Stomach (tissue), 9 donors: Measurements from ENCODE around the gene CFAP97D2. TPM values are rescaled to one million over a fixed set of nuclear protein-coding genes. Genes with fewer than 3 reads are reported as not detected.

Source experiments
- DNase-seq, 2 donors: peaks; one replicate each; pipeline versions ENCODE4 v3.0.0 to v3.0.0-alpha.2; 2013 to 2019
- H3K27ac ChIP-seq, 5 donors: fragments of 200-600 bp in 4 of 5; sonication (generic) in 4 of 5; one replicate each; pipeline ENCODE4 v1.5.1; 2013 to 2019; ENCODE audit warnings: mild to moderate bottlenecking in 1 of 5, moderate library complexity in 1 of 5
- H3K27me3 ChIP-seq, 3 donors: fragments of 200-600 bp; sonication (generic); one replicate each; pipeline ENCODE4 v1.5.1; 2017 to 2019; ENCODE audit warnings: mixed run types in 1 of 3
- H3K36me3 ChIP-seq, 4 donors: fragments of 200-600 bp; sonication (generic); 1 replicate in 3 of 4; 2 replicates in 1 of 4; pipeline ENCODE4 v1.5.1; 2016 to 2019
- H3K4me1 ChIP-seq, 4 donors: fragments of 200-600 bp; sonication (generic); one replicate each; pipeline ENCODE4 v1.5.1; 2016 to 2019
- H3K4me3 ChIP-seq, 4 donors: fragments of 200-600 bp; sonication (generic) in 3 of 4; one replicate each; pipeline ENCODE4 v1.5.1; 2016 to 2019; ENCODE audit warnings: mild to moderate bottlenecking in 1 of 4
- H3K9me3 ChIP-seq, 4 donors: fragments of 200-600 bp; sonication (generic); one replicate each; pipeline ENCODE4 v1.5.1; 2016 to 2019
- CTCF ChIP-seq, 7 experiments: fragments of 450-650 bp in 4 of 7; fragments of 200-600 bp in 3 of 7; sonication (generic) in 3 of 7; IDR thresholded peaks; one replicate each; pipeline ENCODE4 v1.5.1; 2016 to 2019; ENCODE audit warnings: antibody characterized with exemption in 7 of 7, control low read depth in 2 of 7, mild to moderate bottlenecking in 1 of 7
- EP300 ChIP-seq: sonication (generic); formaldehyde crosslinking; IDR thresholded peaks from one replicate; pipeline ENCODE4 v1.6.1; 2017; ENCODE audit warnings: antibody characterized with exemption
- POLR2A ChIP-seq, 4 donors: fragments of 450-650 bp; IDR thresholded peaks; one replicate each; pipeline ENCODE4 v1.6.1; 2016; ENCODE audit warnings: antibody characterized with exemption in 4 of 4, control low read depth in 2 of 4, mild to moderate bottlenecking in 1 of 4, moderate library complexity in 1 of 4
- POLR2AphosphoS5 ChIP-seq, 3 donors: sonication (generic); formaldehyde crosslinking; IDR thresholded peaks; one replicate each; pipeline ENCODE4 v1.6.1; 2016; ENCODE audit warnings: antibody characterized with exemption in 3 of 3
- WGBS, 5 donors: extraction: QIAGEN DNeasy Blood & Tissue Kit in 3 of 5; methylation state at CpG; one replicate each; pipeline versions ENCODE4 v1.1.5 to v1.1.7; 2013 to 2018; 5-methylcytosine and 5-hydroxymethylcytosine counted together
- intact Hi-C: fragments of 100-400 bp; cut with DNase I; formaldehyde crosslinking; loops from one replicate; pipeline ENCODE4 v1.15.1; 2023; ENCODE audit warnings: low total_unique reads
- polyA plus RNA-seq, 3 donors: library from polyadenylated mRNA; stranded (reverse); fragments of 200-250 nt; gene quantifications; one replicate each; pipeline ENCODE4 v1.2.3, GENCODE V29; 2013
- total RNA-seq, 5 donors: library from RNA; depleted of rRNA; stranded (reverse); fragments of >200 nt; gene quantifications; one replicate each; pipeline versions ENCODE4 v1.1.0 to v1.2.3, GENCODE V29; 2014 to 2016
- donor health status: healthy with polysubstance abuse.
- donor health status: Bipolar disorder and iron deficiency.
- donor health status: healthy.

The CFAP97D2 gene
- total and polyA plus RNA-seq, 8 donors: not detected

GRCh38 chr13:114134944-114135610 lies 44.0 kb upstream of the CFAP97D2 start:
- no peaks in the 10 kb centered on the region for H3K9me3 ChIP-seq
- DNase-seq: no peak
- peaks cover 0 to 12% (median 0%) of the 10 kb centered on the region in 3 donors for H3K27me3 ChIP-seq
- no peak for TF ChIP-seq POLR2AphosphoS5 (IDR thresholded peaks at IDR 0.05)
- TF ChIP-seq CTCF (IDR thresholded peaks at IDR 0.05): no peak
- no peak for TF ChIP-seq POLR2A (IDR thresholded peaks at IDR 0.05)
- no peak for TF ChIP-seq EP300
- intact Hi-C loops: no loop called here
- H3K4me1 ChIP-seq: peaks cover 15 to 34% (median 30%) of the 10 kb centered on the region in 4 donors
- H3K27ac ChIP-seq: peak overlapping the region in 2 of 5 donors; percentile 25 to 53
- no peaks in the 10 kb centered on the region for H3K36me3 ChIP-seq
- no peak overlapping the region for H3K4me3 ChIP-seq
- WGBS, 5 donors: 45 to 60% (median 53%) methylated on average over 12 of the region's 12 CpGs

- DNase-seq: no peak
- Histone ChIP-seq H3K9me3 (no peaks in the 10 kb centered on the region), H3K27ac (no peak overlapping the region), H3K27me3 (peaks cover 0 to 9% (median 0%) of the 10 kb centered on the region in 3 donors), H3K4me1 (peaks cover 8 to 30% (median 26%) of the 10 kb centered on the region in 4 donors), H3K36me3 (no peaks in the 10 kb centered on the region), H3K4me3 (no peak overlapping the region)
- WGBS, 5 donors: 88 to 92% (median 89%) methylated on average over 15 of the region's 15 CpGs
- no peak for TF ChIP-seq POLR2AphosphoS5 (IDR thresholded peaks at IDR 0.05)
- no peak for TF ChIP-seq EP300
- no peak for TF ChIP-seq POLR2A (IDR thresholded peaks at IDR 0.05)
- TF ChIP-seq CTCF (IDR thresholded peaks at IDR 0.05): no peak
- intact Hi-C loops: no loop called here
Measured at GRCh38 chr13:114135731-114136171, 43.3 kb upstream of the CFAP97D2 start.

- peaks cover 0 to under 1% (median 0%) of the 10 kb centered on the region in 3 donors for H3K27me3 ChIP-seq
- 89 to 92% (median 91%) methylated on average over 7 of the region's 7 CpGs for WGBS, 5 donors
- no peaks in the 10 kb centered on the region for H3K9me3 ChIP-seq
- TF ChIP-seq POLR2A (IDR thresholded peaks at IDR 0.05): no peak
- no peak for TF ChIP-seq POLR2AphosphoS5 (IDR thresholded peaks at IDR 0.05)
- no peak for TF ChIP-seq EP300
- no peak for TF ChIP-seq CTCF (IDR thresholded peaks at IDR 0.05)
- no peak overlapping the region for H3K27ac ChIP-seq
- no peaks in the 10 kb centered on the region for H3K36me3 ChIP-seq
- H3K4me1 ChIP-seq: peaks cover 0 to 22% (median 18%) of the 10 kb centered on the region in 4 donors
- DNase-seq: no peak
- intact Hi-C loops: no loop called here
- H3K4me3 ChIP-seq: no peak overlapping the region
Measured at GRCh38 chr13:114136576-114136975, 42.5 kb upstream of the CFAP97D2 start.

- Histone ChIP-seq H3K27ac (peak overlapping the region in 2 of 5 donors; percentile 7 to 22), H3K27me3 (no peaks in the 10 kb centered on the region), H3K4me1 (peaks cover 4 to 22% (median 19%) of the 10 kb centered on the region in 4 donors), H3K9me3 (no peaks in the 10 kb centered on the region), H3K4me3 (no peak overlapping the region), H3K36me3 (no peaks in the 10 kb centered on the region)
- WGBS, 5 donors: 50 to 56% (median 52%) methylated on average over 25 of the region's 25 CpGs
- intact Hi-C loops: no loop called here
- TF ChIP-seq POLR2AphosphoS5 (IDR thresholded peaks at IDR 0.05) (no peak), CTCF (IDR thresholded peaks at IDR 0.05) (no peak), EP300 (no peak), POLR2A (IDR thresholded peaks at IDR 0.05) (no peak)
- DNase-seq: no peak
Measured at GRCh38 chr13:114140131-114140905, 38.7 kb upstream of the CFAP97D2 start.
